Common myeloid progenitor, CD34-positive (primary cell): ENCODE data around the gene AEBP1.

Experiments used
- CTCF ChIA-PET: fragments of 350-600 bp; sonication (Branson Sonifier 250); formaldehyde crosslinking; loops from one replicate; lab custom pipeline; 2021; ENCODE audit warnings: antibody characterized with exemption; lab: Charles Lee
- POLR2A ChIA-PET: fragments of 350-600 bp; sonication (Branson Sonifier 250); formaldehyde crosslinking; loops from one replicate; lab custom pipeline; 2021; ENCODE audit warnings: antibody characterized with exemption; lab: Charles Lee
- DNase-seq, 3 donors: peaks; one replicate each; pipeline versions ENCODE4 v3.0.0 to v3.0.0-alpha.2; 2013
- H3K27ac ChIP-seq, 2 experiments: 1 replicate in 1 of 2; 2 replicates in 1 of 2; pipeline ENCODE4 v1.7.0; 2013; ENCODE audit warnings: inconsistent platforms in 2 of 2, low read length in 2 of 2, mild to moderate bottlenecking in 2 of 2, low read depth in 1 of 2, moderate library complexity in 1 of 2; ENCODE audit not compliant: severe bottlenecking in 2 of 2, insufficient read depth in 1 of 2, poor library complexity in 1 of 2
- H3K27me3 ChIP-seq, 5 experiments: replicated peaks in 2 of 5; 1 replicate in 3 of 5; 2 replicates in 2 of 5; pipeline versions ENCODE4 v1.6.1 to v1.7.0; 2013; ENCODE audit warnings: low read length in 4 of 5, mild to moderate bottlenecking in 2 of 5, moderate library complexity in 2 of 5, inconsistent platforms in 1 of 5; ENCODE audit not compliant: insufficient read depth in 5 of 5, control insufficient read depth in 4 of 5
- H3K36me3 ChIP-seq, 4 experiments: 1 replicate in 2 of 4; 2 replicates in 2 of 4; pipeline versions ENCODE4 v1.6.1 to v1.7.0; 2013; ENCODE audit warnings: low read length in 3 of 4, control low read depth in 1 of 4, mild to moderate bottlenecking in 1 of 4; ENCODE audit not compliant: control insufficient read depth in 4 of 4, insufficient read depth in 4 of 4
- H3K4me1 ChIP-seq, 4 experiments: 1 replicate in 3 of 4; 2 replicates in 1 of 4; pipeline versions ENCODE4 v1.6.1 to v1.7.1; 2013; ENCODE audit warnings: low read length in 3 of 4, mild to moderate bottlenecking in 3 of 4, control low read depth in 1 of 4, inconsistent platforms in 1 of 4, moderate library complexity in 1 of 4; ENCODE audit not compliant: control insufficient read depth in 4 of 4, insufficient read depth in 4 of 4; ENCODE audit errors: control extremely low read depth in 1 of 4
- H3K4me3 ChIP-seq, 7 experiments: 1 replicate in 4 of 7; 2 replicates in 3 of 7; pipeline versions ENCODE4 v1.5.1 to v1.7.0; 2013; ENCODE audit warnings: mild to moderate bottlenecking in 7 of 7, low read length in 6 of 7, moderate library complexity in 6 of 7, inconsistent platforms in 2 of 7, low read depth in 2 of 7, control low read depth in 1 of 7; ENCODE audit not compliant: insufficient read depth in 4 of 7, control insufficient read depth in 1 of 7; ENCODE audit errors: extremely low read depth in 1 of 7
- H3K9me3 ChIP-seq, 5 experiments: 1 replicate in 4 of 5; 2 replicates in 1 of 5; pipeline versions ENCODE4 v1.6.1 to v1.7.1; 2013; ENCODE audit warnings: low read length in 4 of 5, mild to moderate bottlenecking in 2 of 5, inconsistent platforms in 1 of 5, low read depth in 1 of 5, moderate library complexity in 1 of 5; ENCODE audit not compliant: control insufficient read depth in 4 of 5, insufficient read depth in 2 of 5; ENCODE audit errors: control extremely low read depth in 1 of 5
- WGBS: methylation state at CpG from one replicate; pipeline ENCODE4 v1.1.5; 2013; ENCODE audit not compliant: insufficient coverage; 5-methylcytosine and 5-hydroxymethylcytosine counted together

The AEBP1 gene

DNA sequence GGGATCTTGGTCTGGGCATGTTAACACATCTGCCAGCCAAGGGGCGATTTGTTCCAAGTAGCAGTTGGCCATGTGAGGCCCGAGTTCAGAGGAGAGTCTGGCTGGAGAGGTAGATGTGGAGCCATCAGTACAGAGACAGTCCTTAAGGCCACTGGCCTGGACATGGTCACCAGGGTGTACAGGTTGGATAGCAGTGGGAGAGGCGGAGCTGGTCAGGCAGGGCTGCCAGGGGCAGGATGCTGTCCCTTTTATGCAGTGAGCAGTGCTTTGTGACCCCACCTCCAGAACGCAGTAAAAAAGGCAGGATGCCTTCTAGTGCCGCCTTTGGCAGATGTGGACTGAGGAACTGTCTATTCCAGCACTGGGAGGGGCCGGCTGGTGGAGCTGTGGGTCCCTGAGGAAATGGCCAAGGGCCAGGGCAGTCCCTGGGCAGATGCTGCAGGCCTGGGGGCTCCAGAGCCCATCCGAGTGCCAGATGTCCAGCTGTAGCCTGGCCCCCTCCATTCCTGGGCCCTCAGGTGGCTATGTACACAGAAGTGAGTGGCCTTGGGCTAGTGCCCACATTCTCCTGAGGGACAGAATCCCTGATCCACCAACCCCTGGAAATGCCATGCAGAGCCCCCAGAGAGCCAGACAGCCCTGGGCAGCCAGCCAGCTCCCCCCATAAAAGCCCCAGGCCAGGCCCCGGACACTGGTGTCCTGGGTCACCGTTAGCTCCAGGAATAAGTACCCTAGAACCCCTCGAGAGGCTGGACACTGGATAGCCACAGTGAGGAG lies 54.1 kb downstream of the AEBP1 start:
- ChIA-PET CTCF (interaction anchor here (0.7 kb wide), 1 partner anchor 9 kb away, joined by 3 read pairs; no protein-coding TSS in a partner anchor), POLR2A (no interaction called here)
- 98% methylated on average over 8 of the region's 10 CpGs for WGBS

DNA sequence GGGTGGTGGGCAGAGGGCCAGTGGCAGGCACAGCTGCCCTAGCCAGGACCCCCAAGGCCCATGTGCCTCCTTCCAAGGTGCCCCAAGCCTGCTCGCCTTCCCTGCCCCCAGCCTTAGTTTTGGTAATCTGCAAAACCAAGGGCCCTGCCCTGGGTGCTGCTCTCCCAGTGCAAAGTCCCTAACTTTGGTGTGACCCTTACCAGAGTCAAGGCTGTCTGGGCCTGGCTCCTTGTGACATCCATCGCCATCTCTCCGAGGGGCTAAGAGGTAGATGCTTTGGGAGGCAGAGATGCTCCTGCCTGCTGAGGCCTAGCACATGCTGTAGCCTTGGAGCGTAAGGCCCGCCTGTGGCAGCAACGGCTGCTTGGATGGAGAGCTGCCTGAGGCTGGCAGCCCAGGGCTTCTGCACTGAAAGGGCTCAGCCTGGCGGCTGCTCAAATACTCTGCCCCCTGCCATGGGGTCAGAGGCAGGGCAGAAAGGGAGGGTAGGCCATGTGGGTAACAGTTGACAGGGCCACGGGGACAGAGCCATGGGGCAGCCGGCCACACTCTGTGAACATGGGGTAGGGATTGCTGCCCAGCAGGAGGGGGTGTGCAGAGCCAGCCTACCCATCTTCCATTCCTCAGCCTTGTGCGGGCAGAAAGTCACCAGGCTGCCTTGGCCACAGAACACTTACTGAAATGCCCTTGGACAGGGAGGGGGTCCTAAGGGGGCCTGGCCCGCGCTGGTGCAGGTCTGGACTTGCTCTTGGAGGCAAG lies 54.9 kb downstream of the AEBP1 start:
- Histone ChIP-seq H3K9me3 (peaks cover 0 to 3% (median 0%) of the 10 kb centered on the region in 5 experiments), H3K4me1 (no peaks in the 10 kb centered on the region), H3K27ac (no peak overlapping the region), H3K4me3 (no peak overlapping the region), H3K36me3 (no peaks in the 10 kb centered on the region), H3K27me3 (peaks cover 0 to 4% (median 0%) of the 10 kb centered on the region in 5 experiments)
- DNase-seq: no peak
- ChIA-PET POLR2A (no interaction called here), CTCF (no interaction called here)
- 99% methylated on average over 12 of the region's 12 CpGs for WGBS

More for the DNA sequence above, 54.1 kb downstream of the AEBP1 start:
- H3K27ac ChIP-seq: no peak overlapping the region
- no peaks in the 10 kb centered on the region for H3K36me3 ChIP-seq
- peaks cover 0 to 3% (median 0%) of the 10 kb centered on the region in 5 experiments for H3K9me3 ChIP-seq
- no peaks in the 10 kb centered on the region for H3K4me1 ChIP-seq
- no peak overlapping the region for H3K4me3 ChIP-seq
- peaks cover 0 to 4% (median 0%) of the 10 kb centered on the region in 5 experiments for H3K27me3 ChIP-seq
- DNase-seq: no peak

DNA sequence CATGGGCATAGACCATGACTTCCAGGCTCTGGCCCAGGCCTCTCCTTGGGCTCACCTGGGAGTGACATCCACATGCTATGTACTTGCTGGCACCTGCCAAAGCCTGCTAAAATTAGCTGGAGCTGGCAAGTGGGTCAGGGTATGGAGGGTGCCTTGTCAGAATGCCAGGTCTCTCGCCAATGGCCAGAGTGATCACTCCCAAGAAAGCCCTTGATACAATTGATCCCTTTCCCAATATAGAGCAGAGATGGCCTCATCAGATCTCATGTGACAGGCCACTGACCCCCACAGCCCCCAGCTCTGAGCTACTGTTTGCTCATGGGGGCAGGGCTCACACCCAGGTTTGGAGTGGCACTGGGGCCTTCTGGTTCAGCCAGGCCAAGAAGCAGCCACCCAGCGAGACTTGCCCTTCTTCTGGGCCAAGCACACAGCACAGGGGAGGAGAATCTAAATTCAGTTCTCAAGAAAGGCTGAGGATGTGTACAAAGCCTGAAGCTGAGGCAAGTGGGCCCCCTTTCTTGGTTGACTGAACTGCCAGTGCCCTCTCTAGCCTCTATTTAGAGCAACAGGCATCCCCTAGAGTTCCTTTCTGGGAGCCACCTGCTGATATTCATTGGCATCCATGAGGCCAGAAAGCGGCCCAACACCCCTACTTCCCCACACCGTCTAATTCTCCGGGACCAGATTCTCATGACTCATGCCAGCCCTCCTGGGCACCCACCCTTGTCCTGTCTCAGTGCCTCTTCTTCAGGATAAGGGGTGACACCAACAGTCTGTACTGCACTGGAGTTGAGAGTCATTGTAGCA lies 55.9 kb downstream of the AEBP1 start:
- H3K4me3 ChIP-seq: no peak overlapping the region
- WGBS: 90% methylated on average over 5 of the region's 5 CpGs
- no peaks in the 10 kb centered on the region for H3K36me3 ChIP-seq
- DNase-seq: no peak
- POLR2A ChIA-PET: no interaction called here
- H3K27ac ChIP-seq: no peak overlapping the region
- H3K4me1 ChIP-seq: no peaks in the 10 kb centered on the region
- peaks cover 0 to 4% (median 3%) of the 10 kb centered on the region in 5 experiments for H3K9me3 ChIP-seq
- CTCF ChIA-PET: no interaction called here
- H3K27me3 ChIP-seq: peaks cover 0 to 4% (median 0%) of the 10 kb centered on the region in 5 experiments

GRCh38 chr7:44161371-44161770 lies 57.2 kb downstream of the AEBP1 start:
- H3K36me3 ChIP-seq: no peaks in the 10 kb centered on the region
- peaks cover 0 to 4% (median 3%) of the 10 kb centered on the region in 5 experiments for H3K9me3 ChIP-seq
- no peak for DNase-seq
- 100% methylated on average over 2 of the region's 2 CpGs for WGBS
- H3K27me3 ChIP-seq: peaks cover 0 to 2% (median 0%) of the 10 kb centered on the region in 5 experiments
- ChIA-PET CTCF (no interaction called here), POLR2A (interaction anchor here (0.6 kb wide), 1 partner anchor 890 kb away, joined by 3 read pairs; no protein-coding TSS in a partner anchor)
- no peaks in the 10 kb centered on the region for H3K4me1 ChIP-seq
- H3K4me3 ChIP-seq: no peak overlapping the region
- H3K27ac ChIP-seq: no peak overlapping the region

GRCh38 chr7:44162179-44162578 lies 58.0 kb downstream of the AEBP1 start:
- ChIA-PET POLR2A (interaction anchor here (0.9 kb wide), 1 partner anchor 19 kb away, joined by 3 read pairs; no protein-coding TSS in a partner anchor), CTCF (no interaction called here)
- Histone ChIP-seq H3K27me3 (peaks cover 0 to 2% (median 0%) of the 10 kb centered on the region in 5 experiments), H3K27ac (no peak overlapping the region), H3K4me3 (no peak overlapping the region), H3K36me3 (no peaks in the 10 kb centered on the region), H3K4me1 (no peaks in the 10 kb centered on the region), H3K9me3 (peaks cover 0 to 4% (median 3%) of the 10 kb centered on the region in 5 experiments)
- WGBS: 97% methylated on average over 3 of the region's 4 CpGs
- DNase-seq: no peak

DNA sequence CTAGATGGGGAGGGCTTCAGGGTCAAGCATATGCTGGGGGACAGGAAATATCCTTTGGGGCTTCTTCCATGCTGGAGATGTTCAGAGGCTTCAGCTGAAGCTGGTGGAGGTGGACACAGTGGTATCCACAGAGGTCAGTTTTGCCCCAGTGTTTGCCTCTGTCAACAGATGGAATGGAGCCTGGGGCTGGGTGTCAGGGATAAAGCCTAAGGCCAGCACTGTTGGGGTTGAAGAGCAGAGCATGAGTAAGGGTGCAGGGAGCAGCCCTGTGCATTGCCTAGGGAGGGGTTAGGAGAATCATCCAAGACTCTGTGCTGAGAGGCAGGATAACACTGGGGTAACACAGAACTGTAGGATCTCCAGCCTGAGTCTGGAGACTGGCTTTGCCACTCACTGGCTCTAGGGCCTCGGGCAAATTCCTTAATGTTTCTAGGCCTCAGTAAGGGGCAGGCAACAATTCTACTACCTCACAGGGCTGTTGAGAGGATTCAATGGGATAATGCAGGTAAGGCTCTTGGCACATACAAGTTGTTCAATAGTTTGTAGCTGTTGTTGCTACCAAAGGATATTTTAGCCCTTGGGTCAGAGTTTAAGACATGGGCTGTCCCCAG lies 58.7 kb downstream of the AEBP1 start:
- CTCF ChIA-PET: interaction anchor here (0.9 to 1.1 kb wide), 2 partner anchors 9 to 21 kb away, joined by 3 read pairs; no protein-coding TSS in a partner anchor
- WGBS: no CpG with 5 or more reads among the region's 1 CpG

More for the DNA sequence above, 58.7 kb downstream of the AEBP1 start:
- DNase-seq: no peak
- peaks cover 0 to 2% (median 0%) of the 10 kb centered on the region in 5 experiments for H3K27me3 ChIP-seq
- H3K4me3 ChIP-seq: no peak overlapping the region
- no peak overlapping the region for H3K27ac ChIP-seq
- H3K36me3 ChIP-seq: no peaks in the 10 kb centered on the region
- H3K4me1 ChIP-seq: peaks cover 0 to 3% (median 0%) of the 10 kb centered on the region in 4 experiments
- H3K9me3 ChIP-seq: peaks cover 0 to 4% (median 3%) of the 10 kb centered on the region in 5 experiments
- POLR2A ChIA-PET: interaction anchor here (0.6 to 0.9 kb wide), 2 partner anchors 19 to 91 kb away, joined by 3 to 4 read pairs; no protein-coding TSS in a partner anchor
